ENCODE measurements around the gene RAB40C. TPM values are rescaled to one million over a fixed set of nuclear protein-coding genes. Genes with fewer than 3 reads are reported as not detected.

Gene RAB40C
- total and polyA plus RNA-seq, 2 donors from 2014 or later = 18.1 to 24.0 TPM

DNA sequence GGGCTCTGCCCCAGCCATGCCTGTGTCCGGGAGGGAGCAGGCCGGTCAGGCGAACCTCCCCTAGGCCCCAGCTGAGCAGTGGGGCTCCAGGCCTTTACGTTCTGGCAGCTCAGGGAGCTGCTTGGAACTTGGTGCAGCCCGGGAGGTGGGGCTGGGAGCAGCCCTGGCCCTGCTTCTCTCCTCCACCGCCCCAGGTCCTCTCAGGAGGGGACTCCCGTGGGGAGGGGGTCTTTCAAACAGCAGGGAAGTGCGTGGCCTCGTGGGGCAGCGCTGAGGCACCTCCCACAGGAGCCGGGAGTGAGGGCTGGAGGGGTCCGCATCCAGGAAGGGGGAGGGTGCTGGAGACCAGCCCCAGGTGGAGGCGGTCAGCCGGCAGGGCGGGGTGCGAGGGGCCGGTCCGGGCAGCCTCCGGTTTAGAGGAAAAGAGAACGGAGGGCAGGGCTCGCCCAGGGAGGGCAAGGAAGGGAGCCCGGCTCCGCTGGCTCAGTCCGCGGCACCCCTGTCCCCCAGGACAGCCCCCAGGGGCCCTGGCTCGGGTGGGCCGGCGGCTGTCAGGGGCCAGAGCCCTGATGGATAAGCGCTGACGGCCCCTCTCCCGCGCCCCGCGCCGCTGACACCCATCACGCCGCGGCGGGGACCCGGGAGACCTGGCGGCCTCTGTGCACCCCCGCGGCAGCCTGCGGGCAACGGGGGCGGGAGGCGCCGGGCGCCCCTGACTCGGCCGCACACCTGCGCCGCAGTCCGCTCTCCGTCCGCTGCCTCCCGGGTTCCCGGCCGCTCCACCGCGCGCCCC, 30.3 kb upstream of the RAB40C start:
- H3K27ac ChIP-seq (ENCODE audit: low read depth in 2 of 2, low read length in 2 of 2) = peak overlapping the region; percentile 32 to 53
- TF ChIP-seq, protein P1, sequence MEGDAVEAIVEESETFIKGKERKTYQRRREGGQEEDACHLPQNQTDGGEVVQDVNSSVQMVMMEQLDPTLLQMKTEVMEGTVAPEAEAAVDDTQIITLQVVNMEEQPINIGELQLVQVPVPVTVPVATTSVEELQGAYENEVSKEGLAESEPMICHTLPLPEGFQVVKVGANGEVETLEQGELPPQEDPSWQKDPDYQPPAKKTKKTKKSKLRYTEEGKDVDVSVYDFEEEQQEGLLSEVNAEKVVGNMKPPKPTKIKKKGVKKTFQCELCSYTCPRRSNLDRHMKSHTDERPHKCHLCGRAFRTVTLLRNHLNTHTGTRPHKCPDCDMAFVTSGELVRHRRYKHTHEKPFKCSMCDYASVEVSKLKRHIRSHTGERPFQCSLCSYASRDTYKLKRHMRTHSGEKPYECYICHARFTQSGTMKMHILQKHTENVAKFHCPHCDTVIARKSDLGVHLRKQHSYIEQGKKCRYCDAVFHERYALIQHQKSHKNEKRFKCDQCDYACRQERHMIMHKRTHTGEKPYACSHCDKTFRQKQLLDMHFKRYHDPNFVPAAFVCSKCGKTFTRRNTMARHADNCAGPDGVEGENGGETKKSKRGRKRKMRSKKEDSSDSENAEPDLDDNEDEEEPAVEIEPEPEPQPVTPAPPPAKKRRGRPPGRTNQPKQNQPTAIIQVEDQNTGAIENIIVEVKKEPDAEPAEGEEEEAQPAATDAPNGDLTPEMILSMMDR (IDR thresholded peaks at IDR 0.05; ENCODE audit: borderline replicate concordance, extremely low read depth, insufficient read depth) = no peak
- no peaks in the 10 kb centered on the region for H3K36me3 ChIP-seq (ENCODE audit: control insufficient read depth in 2 of 3, insufficient read depth in 3 of 3, low read length in 3 of 3)
- DNase-seq = no peak
- no peak overlapping the region for H3K4me3 ChIP-seq (ENCODE audit: low read length in 3 of 3)
- FAIRE-seq = no peak
- no peak overlapping the region for H3K9ac ChIP-seq (ENCODE audit: low read length in 3 of 3)
- H3K9me3 ChIP-seq (ENCODE audit: control insufficient read depth in 2 of 3, insufficient read depth in 1 of 3, low read length in 3 of 3) = no peaks in the 10 kb centered on the region
- H3K4me1 ChIP-seq (ENCODE audit: control insufficient read depth in 2 of 3, insufficient read depth in 2 of 3, low read depth in 1 of 3, low read length in 3 of 3) = peaks cover 0 to 21% (median 3%) of the 10 kb centered on the region in 3 donors
- intact Hi-C loops (cut with DNase I) = no loop called here
- peaks cover 8% of the 10 kb centered on the region for H3K27me3 ChIP-seq (ENCODE audit: control insufficient read depth, insufficient read depth, low read length)

DNA sequence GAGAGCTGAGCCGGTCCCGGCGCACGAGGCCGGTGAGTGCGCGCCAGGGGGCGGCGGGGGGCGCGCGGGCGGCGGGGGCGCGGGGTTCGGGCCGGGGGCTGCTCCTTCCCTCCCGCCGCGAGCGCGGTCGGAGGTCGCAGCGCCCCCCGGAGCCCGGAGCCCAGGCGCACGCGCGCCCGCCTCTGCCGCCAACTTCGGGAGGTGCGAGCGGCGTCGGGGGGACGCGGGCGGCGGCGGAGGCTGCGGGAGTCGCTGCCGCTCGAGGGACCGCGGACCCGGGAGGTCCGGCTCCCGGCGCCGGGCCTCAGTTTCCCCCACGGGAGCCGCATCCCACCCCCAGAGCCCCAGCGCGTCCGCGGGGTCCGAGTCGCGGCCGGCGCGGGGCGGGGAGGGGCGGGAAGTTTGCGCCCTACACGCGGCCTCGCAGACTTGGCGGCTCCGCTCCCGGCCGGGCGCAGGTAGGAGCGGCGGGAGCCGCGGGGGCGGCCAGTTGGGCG, 29.6 kb upstream of the RAB40C start, which contains the start of gene PRR35:
Gene PRR35, plus strand, starts transcription at position 191 of the 497 bp plus-strand sequence. CDS start 2,901 bp downstream, outside the sequence.
- peak within 1 kb of the TSS; percentile 32 to 53 for H3K27ac ChIP-seq (ENCODE audit: low read depth in 2 of 2, low read length in 2 of 2)
- TF ChIP-seq, protein P1 (IDR thresholded peaks at IDR 0.05; ENCODE audit: borderline replicate concordance, extremely low read depth, insufficient read depth) = no peak
- H3K27me3 ChIP-seq (ENCODE audit: control insufficient read depth, insufficient read depth, low read length) = peaks cover 8% of the 10 kb centered on the region
- intact Hi-C loops (cut with DNase I) = no loop called here
- DNase-seq (no peak), FAIRE-seq (no peak)
- peaks cover 0 to 24% (median 3%) of the 10 kb centered on the region in 3 donors for H3K4me1 ChIP-seq (ENCODE audit: control insufficient read depth in 2 of 3, insufficient read depth in 2 of 3, low read depth in 1 of 3, low read length in 3 of 3)
- no peaks in the 10 kb centered on the region for H3K9me3 ChIP-seq (ENCODE audit: control insufficient read depth in 2 of 3, insufficient read depth in 1 of 3, low read length in 3 of 3)
- H3K36me3 ChIP-seq (ENCODE audit: control insufficient read depth in 2 of 3, insufficient read depth in 3 of 3, low read length in 3 of 3) = no peaks in the 10 kb centered on the region
- H3K9ac ChIP-seq (ENCODE audit: low read length in 3 of 3) = no peak within 1 kb of the TSS
- H3K4me3 ChIP-seq (ENCODE audit: low read length in 3 of 3) = no peak within 1 kb of the TSS

DNA sequence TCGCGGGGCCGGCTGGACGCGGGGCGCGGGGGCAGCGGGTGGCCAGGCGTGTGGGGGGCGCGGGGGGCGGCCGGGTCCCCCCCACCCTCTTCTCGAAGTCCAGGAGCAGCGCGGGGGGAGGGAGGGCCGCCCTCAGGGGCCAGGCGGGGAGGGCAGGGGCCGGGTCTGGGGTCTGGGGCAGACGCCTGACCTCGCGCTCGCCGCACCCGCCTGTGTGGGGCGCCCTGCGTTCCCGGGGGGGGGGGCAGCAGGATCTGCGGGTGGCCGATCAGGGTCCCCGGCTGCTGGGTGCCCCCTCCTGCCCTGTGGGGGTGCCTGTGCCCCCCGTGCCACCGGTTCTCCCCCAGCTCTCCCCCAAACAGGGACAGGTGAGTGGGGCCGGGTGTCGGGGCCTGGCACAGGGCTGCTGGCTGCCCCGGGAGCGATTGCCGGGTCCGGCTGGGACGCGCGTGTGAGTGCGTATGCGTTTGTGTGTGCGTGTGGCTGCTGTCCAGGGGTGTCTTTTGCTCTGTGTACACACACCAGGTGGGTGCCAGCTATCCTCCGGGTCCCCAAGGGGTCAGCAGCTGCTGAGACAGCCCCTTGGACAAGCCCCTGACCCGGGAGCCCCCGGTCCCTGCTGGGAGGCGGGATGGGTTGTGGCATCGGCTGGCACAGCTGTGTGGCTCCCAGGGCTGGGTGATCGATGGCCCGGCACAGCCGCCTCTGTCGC, 29.0 kb upstream of the RAB40C start:
- DNase-seq = no peak
- intact Hi-C loops (cut with DNase I) = no loop called here
- Histone ChIP-seq H3K36me3 (ENCODE audit: control insufficient read depth in 2 of 3, insufficient read depth in 3 of 3, low read length in 3 of 3) (no peaks in the 10 kb centered on the region), H3K9ac (ENCODE audit: low read length in 3 of 3) (no peak overlapping the region), H3K27ac (ENCODE audit: low read depth in 2 of 2, low read length in 2 of 2) (no peak overlapping the region), H3K4me1 (ENCODE audit: control insufficient read depth in 2 of 3, insufficient read depth in 2 of 3, low read depth in 1 of 3, low read length in 3 of 3) (peaks cover 0 to 27% (median 3%) of the 10 kb centered on the region in 3 donors), H3K27me3 (ENCODE audit: control insufficient read depth, insufficient read depth, low read length) (peaks cover 8% of the 10 kb centered on the region), H3K4me3 (ENCODE audit: low read length in 3 of 3) (no peak overlapping the region), H3K9me3 (ENCODE audit: control insufficient read depth in 2 of 3, insufficient read depth in 1 of 3, low read length in 3 of 3) (no peaks in the 10 kb centered on the region)
- TF ChIP-seq, protein P1 (IDR thresholded peaks at IDR 0.05; ENCODE audit: borderline replicate concordance, extremely low read depth, insufficient read depth) = no peak
- FAIRE-seq = no peak

Measured in kidney (tissue), 14 donors.